Stomach (tissue), 9 donors: ENCODE data around the gene CDK5R2. TPM values are rescaled to one million over a fixed set of nuclear protein-coding genes. Genes with fewer than 3 reads are reported as not detected.

ENCODE experiments used
- DNase-seq, 2 donors: peaks; one replicate each; pipeline versions ENCODE4 v3.0.0 to v3.0.0-alpha.2; 2013 to 2019
- H3K27ac ChIP-seq, 5 donors: fragments of 200-600 bp in 4 of 5; sonication (generic) in 4 of 5; one replicate each; pipeline ENCODE4 v1.5.1; 2013 to 2019; ENCODE audit warnings: mild to moderate bottlenecking in 1 of 5, moderate library complexity in 1 of 5
- H3K27me3 ChIP-seq, 3 donors: fragments of 200-600 bp; sonication (generic); one replicate each; pipeline ENCODE4 v1.5.1; 2017 to 2019; ENCODE audit warnings: mixed run types in 1 of 3
- H3K36me3 ChIP-seq, 4 donors: fragments of 200-600 bp; sonication (generic); 1 replicate in 3 of 4; 2 replicates in 1 of 4; pipeline ENCODE4 v1.5.1; 2016 to 2019
- H3K4me1 ChIP-seq, 4 donors: fragments of 200-600 bp; sonication (generic); one replicate each; pipeline ENCODE4 v1.5.1; 2016 to 2019
- H3K4me3 ChIP-seq, 4 donors: fragments of 200-600 bp; sonication (generic) in 3 of 4; one replicate each; pipeline ENCODE4 v1.5.1; 2016 to 2019; ENCODE audit warnings: mild to moderate bottlenecking in 1 of 4
- H3K9me3 ChIP-seq, 4 donors: fragments of 200-600 bp; sonication (generic); one replicate each; pipeline ENCODE4 v1.5.1; 2016 to 2019
- EP300 ChIP-seq: sonication (generic); formaldehyde crosslinking; IDR thresholded peaks from one replicate; pipeline ENCODE4 v1.6.1; 2017; ENCODE audit warnings: antibody characterized with exemption
- POLR2A ChIP-seq, 4 donors: fragments of 450-650 bp; IDR thresholded peaks; one replicate each; pipeline ENCODE4 v1.6.1; 2016; ENCODE audit warnings: antibody characterized with exemption in 4 of 4, control low read depth in 2 of 4, mild to moderate bottlenecking in 1 of 4, moderate library complexity in 1 of 4
- POLR2AphosphoS5 ChIP-seq, 3 donors: sonication (generic); formaldehyde crosslinking; IDR thresholded peaks; one replicate each; pipeline ENCODE4 v1.6.1; 2016; ENCODE audit warnings: antibody characterized with exemption in 3 of 3
- WGBS, 5 donors: extraction: QIAGEN DNeasy Blood & Tissue Kit in 3 of 5; methylation state at CpG; one replicate each; pipeline versions ENCODE4 v1.1.5 to v1.1.7; 2013 to 2018; 5-methylcytosine and 5-hydroxymethylcytosine counted together
- intact Hi-C: fragments of 100-400 bp; cut with DNase I; formaldehyde crosslinking; loops from one replicate; pipeline ENCODE4 v1.15.1; 2023; ENCODE audit warnings: low total_unique reads
- polyA plus RNA-seq, 3 donors: library from polyadenylated mRNA; stranded (reverse); fragments of 200-250 nt; gene quantifications; one replicate each; pipeline ENCODE4 v1.2.3, GENCODE V29; 2013
- total RNA-seq, 5 donors: library from RNA; depleted of rRNA; stranded (reverse); fragments of >200 nt; gene quantifications; one replicate each; pipeline versions ENCODE4 v1.1.0 to v1.2.3, GENCODE V29; 2014 to 2016
- TF ChIP-seq, protein P1 (sequence below), 7 experiments: fragments of 450-650 bp in 4 of 7; fragments of 200-600 bp in 3 of 7; sonication (generic) in 3 of 7; IDR thresholded peaks; one replicate each; pipeline ENCODE4 v1.5.1; 2016 to 2019; ENCODE audit warnings: antibody characterized with exemption in 7 of 7, control low read depth in 2 of 7, mild to moderate bottlenecking in 1 of 7
- donor health status: healthy with polysubstance abuse.
- donor health status: Bipolar disorder and iron deficiency.
- donor health status: healthy.

CDK5R2 gene
- total and polyA plus RNA-seq, 8 donors = 0.20 to 0.58 (median 0.45) TPM; not detected in 2

DNA sequence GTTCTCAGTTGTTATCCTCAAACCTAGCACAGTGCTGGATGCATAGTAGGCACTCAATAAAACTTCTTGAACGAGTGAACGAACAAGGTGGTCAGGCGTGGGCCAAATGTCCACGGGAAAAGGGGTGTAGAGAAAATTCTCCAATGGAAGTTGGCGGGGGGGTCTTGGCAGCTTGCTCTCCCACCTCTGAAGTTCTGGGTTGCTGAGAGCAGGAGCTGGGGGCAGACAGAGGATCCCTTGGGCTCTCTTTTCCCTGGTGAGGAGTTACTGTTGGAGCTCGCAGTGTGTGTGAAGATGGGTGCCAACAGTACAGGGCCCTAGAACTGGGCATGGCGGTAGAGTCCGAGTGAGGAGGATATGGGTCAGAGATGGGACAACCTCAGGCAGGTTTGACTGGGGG, 36.1 kb downstream of the CDK5R2 start:
- peaks cover 14 to 62% (median 53%) of the 10 kb centered on the region in 4 donors for H3K4me1 ChIP-seq
- H3K36me3 ChIP-seq = no peaks in the 10 kb centered on the region
- no peak overlapping the region for H3K4me3 ChIP-seq
- H3K27ac ChIP-seq = peak overlapping the region in 1 of 5 donors; percentile 84
- no peak for DNase-seq
- TF ChIP-seq POLR2A (IDR thresholded peaks at IDR 0.05) (no peak), EP300 (no peak), POLR2AphosphoS5 (IDR thresholded peaks at IDR 0.05) (no peak)
- TF ChIP-seq, protein P1, sequence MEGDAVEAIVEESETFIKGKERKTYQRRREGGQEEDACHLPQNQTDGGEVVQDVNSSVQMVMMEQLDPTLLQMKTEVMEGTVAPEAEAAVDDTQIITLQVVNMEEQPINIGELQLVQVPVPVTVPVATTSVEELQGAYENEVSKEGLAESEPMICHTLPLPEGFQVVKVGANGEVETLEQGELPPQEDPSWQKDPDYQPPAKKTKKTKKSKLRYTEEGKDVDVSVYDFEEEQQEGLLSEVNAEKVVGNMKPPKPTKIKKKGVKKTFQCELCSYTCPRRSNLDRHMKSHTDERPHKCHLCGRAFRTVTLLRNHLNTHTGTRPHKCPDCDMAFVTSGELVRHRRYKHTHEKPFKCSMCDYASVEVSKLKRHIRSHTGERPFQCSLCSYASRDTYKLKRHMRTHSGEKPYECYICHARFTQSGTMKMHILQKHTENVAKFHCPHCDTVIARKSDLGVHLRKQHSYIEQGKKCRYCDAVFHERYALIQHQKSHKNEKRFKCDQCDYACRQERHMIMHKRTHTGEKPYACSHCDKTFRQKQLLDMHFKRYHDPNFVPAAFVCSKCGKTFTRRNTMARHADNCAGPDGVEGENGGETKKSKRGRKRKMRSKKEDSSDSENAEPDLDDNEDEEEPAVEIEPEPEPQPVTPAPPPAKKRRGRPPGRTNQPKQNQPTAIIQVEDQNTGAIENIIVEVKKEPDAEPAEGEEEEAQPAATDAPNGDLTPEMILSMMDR (IDR thresholded peaks at IDR 0.05) = no peak
- 19 to 25% (median 22%) methylated on average over 8 of the region's 8 CpGs for WGBS, 5 donors
- intact Hi-C loops = no loop called here
- no peaks in the 10 kb centered on the region for H3K9me3 ChIP-seq
- H3K27me3 ChIP-seq = peaks cover 26 to 100% (median 74%) of the 10 kb centered on the region in 3 donors

DNA sequence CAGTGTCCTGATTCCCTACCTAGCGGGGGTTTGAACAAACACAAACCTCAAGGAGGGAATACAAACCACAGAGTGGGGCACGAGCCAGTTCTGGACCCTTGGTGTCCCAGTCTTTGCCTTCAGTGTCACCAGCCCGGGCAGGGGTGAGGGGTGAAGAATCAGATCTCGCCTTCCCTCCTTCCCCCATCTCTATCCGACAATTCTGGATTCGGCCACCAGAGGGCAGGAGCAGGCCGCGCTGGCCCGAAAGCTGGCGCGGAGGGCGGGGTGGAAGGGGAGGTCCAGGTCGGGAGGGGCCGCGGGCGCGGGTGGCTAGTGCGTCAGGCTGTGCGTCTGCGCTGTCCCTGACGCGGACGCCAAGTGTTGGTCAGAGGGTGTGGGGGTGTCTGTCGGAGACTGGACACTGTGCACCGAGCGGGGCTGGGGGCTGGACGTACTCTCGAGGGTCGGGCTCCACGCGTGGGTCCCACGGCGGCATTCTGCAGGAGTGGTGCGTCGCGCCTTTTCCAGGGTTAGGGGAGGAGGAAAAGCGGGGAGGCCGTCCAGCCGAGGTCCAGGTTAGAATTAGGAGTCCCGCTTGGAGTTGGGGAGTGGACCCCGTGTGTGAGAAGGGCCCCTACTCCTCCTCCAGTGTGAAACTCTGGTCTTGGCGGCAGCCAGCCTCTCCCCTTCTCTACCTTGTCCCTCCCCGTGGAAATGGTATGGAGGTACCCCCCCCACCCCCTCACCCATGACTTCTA, 36.7 kb downstream of the CDK5R2 start:
- Histone ChIP-seq H3K4me3 (peak overlapping the region; percentile 28 to 45 (median 37)), H3K27ac (peak overlapping the region; percentile 49 to 89 (median 79)), H3K4me1 (peaks cover 14 to 68% (median 57%) of the 10 kb centered on the region in 4 donors), H3K27me3 (peaks cover 26 to 100% (median 74%) of the 10 kb centered on the region in 3 donors), H3K36me3 (no peaks in the 10 kb centered on the region), H3K9me3 (no peaks in the 10 kb centered on the region)
- DNase-seq = peak; percentile 95 to 96
- WGBS, 5 donors = 1 to 5% (median 2%) methylated on average over 26 to 43 of the region's 43 CpGs
- intact Hi-C loops = no loop called here
- TF ChIP-seq EP300 = no peak
- TF ChIP-seq POLR2AphosphoS5 (IDR thresholded peaks at IDR 0.05) = peak; percentile 77 to 86 (median 84)
- TF ChIP-seq POLR2A (IDR thresholded peaks at IDR 0.05) = peak in 2 of 4 donors; percentile 54 to 67
- TF ChIP-seq, protein P1 (IDR thresholded peaks at IDR 0.05) = peak in 6 of 7 experiments; percentile 76 to 97 (median 90)

DNA sequence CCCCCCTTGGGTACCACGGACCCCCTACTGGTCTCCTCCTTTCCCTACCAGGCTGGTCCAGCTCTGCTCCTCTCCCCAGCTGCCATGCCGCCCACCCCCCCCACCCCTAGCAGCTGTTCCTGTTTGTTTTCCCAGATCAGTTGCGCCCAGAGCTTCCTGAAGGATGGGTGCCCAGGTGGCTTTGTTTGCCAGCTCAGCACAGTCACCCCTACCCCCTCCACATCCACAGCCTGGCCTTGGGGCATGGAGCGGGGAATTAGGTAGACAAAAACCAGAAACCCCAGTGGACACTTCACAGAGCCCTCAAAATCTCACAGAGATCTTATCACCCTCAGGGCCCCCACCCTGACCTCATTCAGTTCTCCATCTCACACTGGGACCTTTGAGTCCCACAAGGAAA, 37.5 kb downstream of the CDK5R2 start:
- Histone ChIP-seq H3K9me3 (no peaks in the 10 kb centered on the region), H3K27ac (peak overlapping the region; percentile 49 to 89 (median 79)), H3K4me1 (peaks cover 21 to 76% (median 65%) of the 10 kb centered on the region in 4 donors), H3K27me3 (peaks cover 31 to 100% (median 74%) of the 10 kb centered on the region in 3 donors), H3K36me3 (no peaks in the 10 kb centered on the region), H3K4me3 (peak overlapping the region in 1 of 4 donors; percentile 45)
- DNase-seq = peak; percentile 57 to 60
- intact Hi-C loops = no loop called here
- WGBS, 5 donors = 22 to 41% (median 26%) methylated on average over 3 to 4 of the region's 4 CpGs
- TF ChIP-seq POLR2A (IDR thresholded peaks at IDR 0.05) (no peak), POLR2AphosphoS5 (IDR thresholded peaks at IDR 0.05) (no peak), EP300 (no peak)
- TF ChIP-seq, protein P1 (IDR thresholded peaks at IDR 0.05) = no peak

DNA sequence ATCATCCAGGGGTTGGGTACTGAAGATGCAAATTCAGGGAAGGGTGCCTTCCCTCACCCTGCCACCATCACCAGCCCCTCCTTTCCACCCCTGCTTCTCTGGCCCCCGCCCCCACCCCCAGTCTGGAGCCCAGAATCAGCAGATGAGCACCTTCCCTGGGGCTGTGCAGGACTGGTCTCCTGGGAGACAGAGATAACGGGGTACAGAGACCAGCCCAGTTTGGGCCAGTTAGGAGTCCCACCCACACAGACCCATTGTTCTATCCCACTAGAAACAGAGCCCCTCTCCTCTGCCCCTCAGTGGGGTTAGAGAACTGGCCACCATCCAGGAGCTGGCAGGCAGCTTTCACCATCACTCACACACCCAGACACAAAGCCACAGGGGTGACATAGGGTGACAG, 38.3 kb downstream of the CDK5R2 start:
- TF ChIP-seq POLR2AphosphoS5 (IDR thresholded peaks at IDR 0.05) = no peak
- TF ChIP-seq, protein P1 (IDR thresholded peaks at IDR 0.05) = no peak
- TF ChIP-seq POLR2A (IDR thresholded peaks at IDR 0.05) = no peak
- no peak for TF ChIP-seq EP300
- Histone ChIP-seq H3K4me1 (peaks cover 29 to 81% (median 71%) of the 10 kb centered on the region in 4 donors), H3K27ac (no peak overlapping the region), H3K36me3 (no peaks in the 10 kb centered on the region), H3K9me3 (no peaks in the 10 kb centered on the region), H3K27me3 (peaks cover 33 to 100% (median 74%) of the 10 kb centered on the region in 3 donors), H3K4me3 (no peak overlapping the region)
- no peak for DNase-seq
- intact Hi-C loops = no loop called here
- WGBS, 5 donors = 12 to 32% (median 23%) methylated on average over 2 of the region's 2 CpGs
